ENCODE measurements around the gene MSL2.

DNA sequence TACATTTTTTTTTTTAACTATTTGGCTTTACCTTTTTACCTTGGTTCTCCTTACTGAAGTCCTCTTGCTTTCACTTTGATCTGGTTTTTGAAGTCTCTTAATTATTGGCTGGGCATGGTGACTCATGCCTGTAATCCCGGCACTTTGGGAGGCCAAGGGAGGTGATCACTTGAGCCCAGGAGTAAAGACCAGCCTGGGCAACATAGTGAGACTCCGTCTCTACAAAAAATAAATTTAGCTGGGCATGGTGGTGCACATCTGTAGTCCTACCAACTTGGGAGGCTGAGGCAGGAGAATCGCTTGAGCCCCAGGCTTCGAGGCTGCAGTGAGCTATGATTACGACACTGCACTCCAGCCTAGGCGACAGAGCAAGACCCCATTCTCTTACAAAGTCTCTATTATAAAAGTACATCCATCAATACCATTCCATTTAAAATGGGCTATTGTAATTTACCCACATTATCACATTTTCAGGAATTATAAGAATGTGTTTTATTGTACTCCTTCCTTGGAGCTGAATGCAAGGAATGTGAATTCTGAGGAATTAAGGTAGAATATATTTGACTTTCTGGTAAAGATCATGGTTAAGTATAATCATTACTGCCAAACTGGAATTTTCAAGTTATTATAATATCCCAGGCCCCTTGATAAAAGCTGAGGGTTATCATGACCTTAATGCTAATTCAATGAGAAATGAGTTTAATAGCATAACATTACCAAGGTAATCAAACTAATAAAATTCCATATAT is 49.0 kb downstream of the MSL2 start:
- TF ChIP-seq, protein P1, sequence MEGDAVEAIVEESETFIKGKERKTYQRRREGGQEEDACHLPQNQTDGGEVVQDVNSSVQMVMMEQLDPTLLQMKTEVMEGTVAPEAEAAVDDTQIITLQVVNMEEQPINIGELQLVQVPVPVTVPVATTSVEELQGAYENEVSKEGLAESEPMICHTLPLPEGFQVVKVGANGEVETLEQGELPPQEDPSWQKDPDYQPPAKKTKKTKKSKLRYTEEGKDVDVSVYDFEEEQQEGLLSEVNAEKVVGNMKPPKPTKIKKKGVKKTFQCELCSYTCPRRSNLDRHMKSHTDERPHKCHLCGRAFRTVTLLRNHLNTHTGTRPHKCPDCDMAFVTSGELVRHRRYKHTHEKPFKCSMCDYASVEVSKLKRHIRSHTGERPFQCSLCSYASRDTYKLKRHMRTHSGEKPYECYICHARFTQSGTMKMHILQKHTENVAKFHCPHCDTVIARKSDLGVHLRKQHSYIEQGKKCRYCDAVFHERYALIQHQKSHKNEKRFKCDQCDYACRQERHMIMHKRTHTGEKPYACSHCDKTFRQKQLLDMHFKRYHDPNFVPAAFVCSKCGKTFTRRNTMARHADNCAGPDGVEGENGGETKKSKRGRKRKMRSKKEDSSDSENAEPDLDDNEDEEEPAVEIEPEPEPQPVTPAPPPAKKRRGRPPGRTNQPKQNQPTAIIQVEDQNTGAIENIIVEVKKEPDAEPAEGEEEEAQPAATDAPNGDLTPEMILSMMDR (IDR thresholded peaks at IDR 0.05) = no peak
- no peak for TF ChIP-seq EZH2 (IDR thresholded peaks at IDR 0.05; ENCODE audit: borderline replicate concordance, insufficient read depth, low read depth, low read length, poor library complexity, severe bottlenecking)

All from B cell (primary cell).